Limb (tissue), 2 donors: ENCODE measurements around the gene CIAO3.

ENCODE experiments used
- DNase-seq, 2 donors: peaks; one replicate each; pipeline ENCODE4 v3.0.0-alpha.2; 2016; ENCODE audit errors: extremely low spot score in 2 of 2

Gene CIAO3

DNA sequence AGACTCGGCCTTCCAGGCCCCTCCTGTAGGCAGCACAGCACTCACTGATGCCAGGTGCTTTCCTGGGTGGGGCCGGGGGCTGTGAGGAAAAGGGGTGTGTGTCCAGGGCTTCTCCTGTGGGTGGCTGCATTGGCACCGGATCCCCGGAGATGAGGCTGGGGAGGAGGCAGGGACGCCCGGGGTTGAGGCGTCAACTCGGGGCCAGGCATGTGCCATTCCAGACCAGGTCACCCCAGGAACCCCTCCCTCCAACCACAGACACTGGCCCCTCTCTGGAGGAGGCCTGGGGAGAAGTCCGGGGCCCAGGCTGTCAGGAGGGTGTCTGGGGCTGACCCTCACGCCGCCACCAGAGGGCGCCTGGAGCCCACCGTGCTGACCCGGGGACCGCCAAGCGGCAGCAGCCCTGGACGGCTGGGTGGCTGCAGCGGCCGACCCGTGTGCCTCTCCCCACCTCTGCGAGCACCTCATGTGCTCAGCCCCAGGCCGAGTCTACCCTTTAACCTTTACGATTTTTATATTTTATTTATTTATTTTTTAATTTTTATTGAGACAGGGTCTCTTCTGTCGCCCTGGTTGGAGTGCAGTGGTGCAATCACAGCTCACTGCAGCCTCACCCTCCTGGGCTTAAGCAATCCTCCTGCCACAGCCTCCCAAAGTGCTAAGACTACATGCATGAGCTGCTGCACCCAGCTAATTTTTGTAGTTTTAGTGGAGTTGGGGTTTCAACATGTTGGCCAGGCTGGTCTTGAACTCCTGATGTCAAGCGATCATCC, 29.1 kb downstream of the CIAO3 start:
- peak; percentile 50 to 85 for DNase-seq

DNA sequence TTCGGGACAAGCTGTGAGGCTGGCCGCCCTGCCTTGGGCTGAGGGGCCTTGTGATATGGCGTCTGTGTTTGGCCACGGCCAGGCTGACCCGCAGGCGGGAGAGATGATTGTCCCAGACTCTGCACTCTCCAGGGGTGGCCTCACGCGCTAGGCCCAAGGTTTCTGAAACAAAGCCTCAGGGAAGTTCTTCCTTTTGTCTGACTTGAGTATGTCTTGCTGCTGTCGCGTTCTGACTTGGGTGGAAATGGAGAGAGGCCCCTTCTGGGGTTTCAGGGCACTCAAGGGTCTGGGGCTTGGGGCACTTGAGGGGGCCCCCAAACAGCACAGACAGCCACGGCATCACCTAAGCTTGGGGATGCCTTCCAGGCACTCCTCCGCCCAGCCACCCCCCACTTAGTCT, 29.7 kb downstream of the CIAO3 start:
- no peak for DNase-seq

DNA sequence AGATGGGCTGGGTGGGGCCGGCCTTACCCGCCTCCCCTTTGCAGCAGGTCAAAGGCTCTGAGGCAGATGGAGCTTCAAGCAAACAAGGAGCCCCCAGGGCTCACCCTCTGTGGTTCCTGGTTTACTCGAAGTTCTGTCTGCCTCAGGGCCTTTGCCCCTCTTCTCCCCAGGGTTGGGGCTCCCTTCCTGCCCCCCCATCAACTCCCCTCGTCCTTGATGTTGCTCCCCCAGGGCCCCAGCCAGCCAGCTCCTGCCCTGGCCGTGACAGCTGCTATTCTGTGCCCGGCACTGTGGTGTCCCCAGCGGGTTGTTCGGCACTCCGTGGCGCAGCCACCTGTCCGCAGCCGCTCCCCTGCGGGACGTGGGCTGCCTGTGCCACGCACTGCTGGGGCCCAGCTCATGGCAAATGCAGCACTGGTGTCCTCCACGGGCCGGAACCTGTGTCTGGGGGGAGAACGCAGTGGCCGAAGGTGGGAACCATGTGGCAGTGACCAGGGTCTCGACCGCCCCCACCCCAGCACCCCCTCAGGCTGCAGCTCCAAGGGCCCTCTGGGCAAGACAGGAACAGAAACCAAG, 30.2 kb downstream of the CIAO3 start:
- no peak for DNase-seq

DNA sequence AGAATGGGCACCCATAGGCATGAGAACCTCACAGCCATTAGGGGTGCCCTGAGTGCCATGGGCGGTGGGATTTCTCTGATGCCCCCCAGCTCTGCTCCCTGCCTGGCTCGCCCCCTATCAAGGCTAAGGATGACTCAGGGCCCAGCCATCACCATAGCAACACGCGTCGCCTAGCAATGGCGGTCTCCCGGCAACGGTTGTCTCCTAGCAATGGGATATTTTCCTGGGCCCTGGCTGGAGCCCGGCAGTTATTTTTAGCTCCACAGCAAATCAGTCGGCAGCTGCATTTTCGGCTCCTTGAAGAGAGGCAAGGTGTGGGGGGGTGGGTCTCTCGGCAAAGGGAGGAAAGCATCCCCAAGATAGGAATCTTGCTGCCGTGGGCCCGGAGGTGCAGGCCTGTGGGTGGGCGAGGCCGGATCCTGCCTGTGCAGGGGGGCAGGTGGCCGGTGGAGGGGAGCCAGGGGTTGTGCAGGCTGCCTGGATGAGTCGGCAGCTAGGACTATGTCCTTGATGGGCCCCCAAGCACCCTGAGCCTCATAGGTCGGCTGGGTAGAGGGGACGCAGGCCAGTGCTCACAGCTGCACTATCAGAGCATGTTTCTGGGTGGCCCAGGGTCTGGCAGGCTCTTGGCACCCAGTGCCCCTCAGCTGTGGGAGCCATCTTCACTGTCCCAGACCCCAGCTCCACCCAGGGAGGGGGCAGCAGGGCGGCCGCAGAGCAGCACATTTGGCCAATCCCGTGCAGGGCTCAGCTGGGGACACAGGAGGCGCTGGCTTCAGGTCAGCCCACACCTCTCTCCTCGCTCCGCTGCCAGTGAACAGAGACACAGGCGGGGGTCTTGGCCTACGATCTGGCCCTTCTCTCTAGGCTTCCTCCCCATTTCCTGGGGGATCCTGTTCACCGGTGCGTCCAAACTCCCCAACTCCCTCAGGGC, 31.0 kb downstream of the CIAO3 start:
- DNase-seq, result peak; percentile 65 to 89

DNA sequence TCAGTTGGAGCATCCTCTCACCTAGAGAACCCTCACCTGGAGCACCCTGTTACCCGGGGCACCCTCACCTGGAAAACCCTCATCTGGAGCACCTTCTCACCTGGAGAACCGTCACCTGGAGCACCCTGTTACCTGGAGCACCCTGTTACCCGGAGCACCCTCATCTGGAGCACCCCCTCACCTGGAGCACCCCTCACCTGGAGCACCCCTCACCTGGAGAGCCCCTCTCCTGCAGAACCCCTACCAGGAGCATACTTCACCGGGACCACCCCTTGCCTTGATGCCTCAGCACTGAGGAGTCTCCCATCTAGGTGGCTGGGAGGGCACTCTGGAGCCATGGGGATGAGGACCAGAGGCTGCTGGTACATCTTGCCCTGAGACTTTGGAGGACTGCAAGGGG, 31.8 kb downstream of the CIAO3 start:
- DNase-seq, result no peak

DNA sequence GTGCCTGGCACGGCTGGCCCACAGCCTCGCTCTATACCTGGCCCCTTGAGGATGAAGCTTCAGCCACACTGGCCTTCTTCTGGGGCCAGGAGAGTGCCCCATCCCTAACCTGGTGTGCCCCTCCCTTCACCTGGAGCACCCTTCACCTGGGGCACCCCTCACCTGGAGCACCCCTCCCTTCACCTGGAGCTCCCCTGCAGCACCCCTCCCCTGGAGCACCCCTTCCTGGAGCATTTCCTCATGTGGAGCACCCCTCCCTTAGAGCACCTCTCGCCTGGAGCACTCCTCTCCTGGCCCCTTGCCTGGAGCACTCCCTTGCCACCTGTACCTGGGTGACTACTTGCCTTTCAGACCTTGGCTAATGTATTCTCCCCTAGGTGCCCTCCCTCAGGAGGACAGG, 32.8 kb downstream of the CIAO3 start:
- DNase-seq, result no peak

DNA sequence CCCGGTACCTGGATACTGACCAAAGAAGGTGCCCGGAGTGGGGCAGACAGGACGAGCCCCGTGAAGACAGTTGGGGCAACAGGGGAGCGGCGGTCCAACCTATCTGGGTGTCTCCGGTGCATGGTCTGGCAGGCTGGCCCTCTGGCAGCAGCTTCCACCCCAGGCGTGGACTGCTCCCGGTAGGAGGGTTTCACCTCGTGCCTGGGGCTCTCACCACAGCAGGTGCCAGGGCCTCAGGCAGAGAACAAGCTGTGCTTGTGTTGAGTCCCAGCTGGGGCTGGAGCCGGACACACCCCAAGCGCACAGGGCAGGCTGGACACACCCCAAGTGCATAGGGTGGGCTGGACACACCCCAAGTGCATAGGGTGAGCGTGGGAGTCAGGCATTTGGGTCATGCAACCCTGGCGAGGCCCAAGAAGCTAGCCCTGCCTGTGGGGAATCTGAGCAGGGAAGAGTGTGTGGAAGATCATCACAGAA, 33.7 kb downstream of the CIAO3 start:
- no peak for DNase-seq

DNA sequence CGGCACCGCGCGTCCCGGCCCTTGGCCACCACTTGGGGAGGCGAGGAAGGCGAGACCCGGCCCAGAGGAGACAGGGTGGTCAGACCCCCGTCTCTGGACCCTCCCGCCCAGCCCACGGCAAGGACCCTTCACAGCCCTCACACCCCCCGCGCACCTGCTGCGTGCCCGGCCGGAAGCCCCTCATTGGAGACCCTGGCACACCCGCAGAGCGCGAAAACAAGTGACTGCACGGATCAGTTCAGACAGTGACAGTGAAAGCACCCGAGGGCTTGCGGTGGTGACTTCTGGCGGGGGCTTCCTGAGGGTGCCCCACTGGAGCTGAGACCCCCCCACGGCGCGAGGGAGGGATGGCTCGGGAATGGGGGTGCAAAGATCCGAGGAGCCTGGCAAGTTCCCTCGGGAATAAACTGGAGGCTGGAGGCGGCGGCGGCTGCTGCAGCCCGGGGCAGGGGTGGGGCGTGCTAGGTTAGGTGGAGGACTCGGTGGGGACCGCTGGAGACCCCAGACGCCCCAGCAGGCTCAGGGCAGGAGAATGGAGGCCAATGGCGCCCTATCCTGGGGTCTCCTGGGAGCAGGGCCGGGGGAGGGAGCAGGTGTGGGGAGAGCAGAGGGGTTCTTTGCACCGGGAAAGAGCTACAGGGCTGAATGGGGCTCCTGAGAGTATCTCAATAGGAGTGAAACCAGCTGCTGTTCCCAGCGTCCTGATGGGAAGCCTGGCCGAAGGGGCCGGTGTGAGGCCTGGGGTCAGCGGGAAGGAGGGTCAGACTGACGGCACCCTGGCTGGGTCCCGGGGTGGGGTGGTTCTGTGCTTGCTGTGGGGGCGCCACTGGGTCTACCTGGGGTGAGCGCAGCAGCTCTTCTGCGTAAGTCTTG, 34.4 kb downstream of the CIAO3 start:
- no peak for DNase-seq

DNA sequence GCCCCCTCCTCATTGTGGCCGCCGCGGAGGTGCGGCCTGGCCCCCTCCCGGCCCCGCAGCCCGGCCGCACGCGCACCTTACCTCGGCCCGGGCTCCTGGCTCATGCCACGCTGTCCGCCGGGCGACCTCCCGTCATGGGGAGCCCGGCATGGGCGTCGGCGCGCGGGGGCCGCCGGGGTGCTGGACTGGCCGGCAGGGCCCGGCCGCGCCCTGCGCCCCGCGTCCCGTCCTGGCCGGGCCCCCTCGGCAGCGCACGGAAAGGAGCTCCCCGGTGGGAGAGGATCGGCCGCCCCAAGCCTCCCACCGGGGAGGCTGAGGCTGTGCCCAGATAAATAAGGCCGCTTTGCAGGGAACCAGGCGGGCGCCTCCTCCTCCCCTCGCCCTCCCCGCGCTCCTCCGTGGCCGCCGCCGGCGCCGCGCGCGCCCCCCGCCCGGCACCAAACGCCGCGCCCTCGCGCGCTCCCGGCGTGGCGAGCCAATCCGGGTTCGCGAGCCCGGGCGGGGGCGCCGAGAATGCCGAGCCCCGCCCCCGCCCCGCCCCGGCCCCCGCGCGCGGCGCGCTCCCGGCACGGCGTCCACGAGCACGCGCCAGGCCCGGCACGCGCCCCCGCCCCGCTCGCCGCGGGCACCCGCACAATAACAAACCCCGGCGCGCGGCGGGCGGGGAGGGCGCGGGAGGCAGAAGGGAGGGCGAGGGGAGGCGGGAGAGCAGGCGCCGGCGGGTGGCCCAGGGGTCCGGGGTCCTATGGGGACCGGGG, 35.2 kb downstream of the CIAO3 start, which contains the start of gene FBXL16:
FBXL16 (minus strand) TSS at position 371 of the 758 bp plus-strand sequence. CDS start 8,396 bp downstream, outside the sequence.
- DNase-seq, result peak in 1 of 2 donors; percentile 81

DNA sequence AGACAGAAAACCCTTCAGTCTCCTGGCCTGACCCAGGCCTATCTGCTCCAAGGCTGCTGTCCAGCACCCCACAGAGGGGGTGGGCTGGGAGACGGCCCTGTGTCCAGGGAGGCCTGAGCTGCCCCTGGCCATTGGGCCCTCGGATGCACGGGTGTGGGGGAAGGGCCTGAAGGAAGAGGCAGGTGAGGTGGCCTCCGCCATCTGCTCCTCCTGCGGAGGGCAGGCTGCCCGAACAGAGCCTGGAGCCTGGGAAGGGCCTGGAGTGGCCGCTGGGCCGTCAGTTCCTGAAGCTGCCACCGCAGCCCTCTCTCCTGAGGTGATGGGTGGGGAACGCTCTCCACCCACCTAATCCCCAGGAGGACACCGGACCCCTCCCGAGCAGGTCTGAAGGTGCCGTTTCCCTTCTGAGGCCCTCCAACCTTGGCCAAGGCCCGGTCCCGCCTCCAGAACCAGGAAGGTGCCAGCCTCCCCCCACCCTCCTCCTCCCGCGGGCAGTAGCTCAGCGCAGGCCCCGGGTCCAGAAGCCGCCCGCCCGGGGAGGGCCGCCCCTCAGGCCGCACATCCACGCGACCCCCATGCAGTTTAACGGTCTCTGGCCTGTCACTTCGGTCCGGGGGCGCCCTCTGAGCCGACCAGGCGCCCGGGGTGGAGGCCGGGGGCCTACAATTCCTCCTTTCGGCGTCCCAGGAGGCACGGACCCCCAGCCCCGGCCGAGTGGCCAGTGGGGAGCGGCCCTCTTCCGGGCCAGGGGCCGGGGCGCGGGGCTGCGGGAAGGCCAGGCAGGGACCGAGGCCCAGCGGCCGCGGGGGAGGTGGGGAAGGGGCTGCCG, 36.0 kb downstream of the CIAO3 start:
- no peak for DNase-seq

DNA sequence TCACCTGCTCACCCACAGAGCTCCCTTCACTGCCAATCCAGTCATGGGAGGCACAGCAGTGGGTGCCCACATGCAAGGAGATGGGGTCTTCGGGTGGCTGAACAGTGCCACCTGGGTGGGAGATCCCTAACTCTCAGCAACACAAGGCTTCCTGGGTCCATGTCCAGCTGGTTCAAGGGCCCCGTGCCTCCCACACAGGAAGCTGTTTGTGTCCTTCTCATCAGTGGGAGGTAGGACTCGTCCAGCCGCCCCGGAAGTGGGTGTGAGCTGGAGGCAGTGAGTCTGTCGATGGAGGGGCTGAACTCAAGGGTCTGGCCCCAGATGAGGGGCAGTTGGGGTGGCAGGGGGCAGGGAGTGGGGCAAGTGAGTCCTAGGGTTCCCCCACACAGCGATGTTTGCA, 36.8 kb downstream of the CIAO3 start:
- no peak for DNase-seq

DNA sequence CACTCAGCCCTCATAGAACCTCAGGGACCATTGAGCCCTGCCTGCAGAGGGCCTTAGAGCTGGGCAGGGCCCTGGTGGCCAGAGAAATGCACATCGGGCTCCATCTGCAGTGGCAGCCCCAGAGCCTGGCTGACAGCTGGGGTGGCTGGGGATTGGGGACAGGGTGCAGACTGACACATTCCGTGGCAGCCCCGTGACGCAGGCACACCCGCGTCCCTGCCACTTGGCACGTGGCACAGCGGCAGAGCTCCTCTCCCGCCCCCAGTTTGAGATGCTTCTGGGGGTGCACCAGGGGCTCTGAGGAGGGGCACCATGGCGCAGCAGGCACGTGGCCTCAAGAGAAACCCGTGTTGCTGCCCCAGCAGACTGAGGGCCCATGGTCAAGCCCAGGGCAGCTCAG, 37.4 kb downstream of the CIAO3 start:
- no peak for DNase-seq

DNA sequence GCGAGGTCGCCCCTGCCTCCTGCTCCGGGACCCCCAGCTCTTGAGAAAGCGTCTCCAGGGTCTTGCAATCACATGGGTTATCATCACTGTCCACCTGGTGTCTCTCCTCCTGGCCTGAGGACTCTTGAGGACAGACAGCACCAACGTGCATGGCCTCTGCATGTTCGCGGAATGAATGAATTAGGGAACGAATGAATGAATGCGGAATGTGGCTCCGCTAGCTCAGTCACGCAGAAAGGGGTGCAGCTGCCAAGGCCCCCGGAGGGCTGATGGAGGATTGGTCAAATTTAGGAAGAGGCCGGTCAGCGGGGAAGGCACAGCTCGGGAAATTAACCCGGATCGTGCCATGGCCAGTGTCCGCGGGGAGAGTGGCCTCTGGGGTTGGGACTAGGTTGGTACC, 38.5 kb downstream of the CIAO3 start:
- no peak for DNase-seq

DNA sequence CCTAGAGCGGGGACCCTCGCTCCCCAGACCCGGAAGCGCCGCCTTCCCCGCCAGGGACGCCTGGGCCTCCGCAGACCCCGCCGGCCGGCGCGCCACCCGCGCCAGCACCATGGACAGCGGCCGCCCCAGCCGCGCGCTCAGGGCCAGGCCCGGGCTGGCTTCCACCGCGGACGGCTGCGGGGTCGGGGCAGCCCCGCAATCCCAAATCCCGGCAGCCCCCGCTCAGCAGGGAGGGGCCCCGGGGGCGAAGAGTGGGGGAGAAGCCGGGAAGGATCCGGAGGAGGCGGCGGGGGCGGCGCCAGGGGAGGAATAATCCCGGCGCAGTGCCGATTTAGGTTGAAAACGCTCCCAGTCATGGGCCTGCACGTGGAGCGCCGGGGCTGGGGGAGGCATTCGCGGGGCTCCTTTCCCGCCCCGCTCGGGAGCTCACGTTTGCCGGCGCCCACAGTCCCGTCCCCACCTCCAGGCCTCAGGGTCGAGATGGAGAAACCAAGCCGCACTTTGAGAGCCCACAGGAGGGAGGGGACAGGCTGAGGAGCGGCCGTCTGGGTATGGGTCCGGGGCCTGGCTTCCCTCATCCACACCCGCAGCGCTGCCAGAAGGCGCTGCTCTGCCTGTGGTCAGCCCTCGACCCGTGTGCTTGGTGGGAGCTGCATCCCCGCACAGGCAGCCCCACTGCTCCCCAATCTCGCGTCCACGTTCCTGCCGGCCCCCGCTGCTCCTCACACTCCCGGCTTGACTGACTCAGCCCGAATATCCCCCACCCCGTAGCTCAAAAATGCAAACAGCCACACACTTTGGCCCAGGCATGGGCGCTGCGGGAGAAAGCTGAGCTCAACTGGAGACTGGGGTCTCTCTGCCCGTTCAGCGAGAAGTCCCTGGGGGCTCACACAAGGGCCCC, 39.9 kb downstream of the CIAO3 start:
- peak in 1 of 2 donors; percentile 78 for DNase-seq

DNA sequence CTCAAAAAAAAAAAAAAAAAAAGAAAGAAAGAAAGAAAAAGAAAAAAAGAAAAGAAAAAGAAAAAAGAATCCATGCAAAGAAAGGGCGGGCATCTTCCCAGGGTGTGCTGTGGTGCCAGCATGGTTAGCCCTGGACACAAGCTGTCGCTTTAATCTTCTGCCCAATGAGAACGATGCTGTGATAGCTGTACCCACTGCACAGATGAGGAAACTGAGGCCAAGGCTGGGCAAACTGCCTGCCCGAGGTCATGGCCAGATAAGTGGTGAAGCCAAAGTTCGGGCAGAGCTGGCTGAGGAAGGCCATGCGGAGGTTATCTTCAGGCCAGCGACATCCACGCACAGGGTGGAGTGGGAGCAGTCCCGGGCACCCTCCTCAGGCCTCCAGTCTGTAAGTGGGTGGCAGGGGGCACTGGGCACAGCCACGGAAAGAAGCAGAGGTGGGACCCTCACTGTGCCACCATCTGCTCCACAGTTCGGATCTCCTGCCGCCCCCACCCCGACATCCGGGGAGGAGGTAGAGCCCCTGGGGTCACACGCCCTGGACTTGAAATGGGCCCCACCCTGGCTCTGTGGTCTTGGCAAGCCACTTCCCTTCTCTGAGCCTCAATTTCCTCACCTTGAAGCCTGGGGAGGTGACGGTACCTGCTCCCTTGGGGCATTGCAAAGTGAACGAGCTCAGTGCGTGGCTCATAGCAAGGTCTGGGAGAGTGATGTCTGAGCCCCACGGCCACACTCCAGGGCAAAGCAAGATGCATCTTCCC, 41.7 kb downstream of the CIAO3 start:
- DNase-seq, result no peak

DNA sequence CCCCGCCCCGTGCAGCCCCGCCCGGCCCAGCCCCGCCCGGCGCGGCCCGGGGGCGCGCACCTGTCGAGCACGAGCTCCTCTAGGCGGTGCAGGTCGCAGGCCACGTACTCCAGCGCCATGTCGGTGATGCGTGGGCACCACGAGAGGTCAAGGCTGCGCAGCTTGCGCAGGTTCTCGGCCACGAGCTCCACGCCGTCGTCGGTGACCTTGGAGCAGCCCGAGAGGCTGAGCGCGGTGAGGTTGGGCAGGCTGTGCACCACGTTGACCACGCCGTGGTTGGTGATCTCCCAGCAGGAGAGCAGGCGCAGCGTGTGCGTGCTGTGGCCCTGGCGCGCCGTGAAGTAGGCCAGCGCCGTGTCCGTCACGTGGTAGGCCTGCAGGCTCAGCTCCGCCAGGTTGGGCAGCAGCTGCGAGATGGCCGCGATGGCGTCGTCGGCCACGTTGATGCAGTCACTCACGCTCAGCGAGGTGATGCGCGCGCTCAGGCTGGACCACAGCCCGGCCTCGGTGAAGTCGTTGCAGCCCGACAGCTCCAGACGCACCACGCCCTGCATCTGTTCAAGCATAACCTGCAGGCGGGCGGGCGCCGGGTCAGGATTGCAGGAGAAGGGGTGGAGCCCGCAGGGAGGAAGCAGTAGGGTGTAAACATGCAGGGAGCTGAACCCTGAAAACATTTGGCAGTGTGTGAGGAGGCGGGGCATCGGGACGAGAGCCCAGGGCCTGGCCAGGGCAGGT, 45.3 kb downstream of the CIAO3 start:
- DNase-seq, result no peak

DNA sequence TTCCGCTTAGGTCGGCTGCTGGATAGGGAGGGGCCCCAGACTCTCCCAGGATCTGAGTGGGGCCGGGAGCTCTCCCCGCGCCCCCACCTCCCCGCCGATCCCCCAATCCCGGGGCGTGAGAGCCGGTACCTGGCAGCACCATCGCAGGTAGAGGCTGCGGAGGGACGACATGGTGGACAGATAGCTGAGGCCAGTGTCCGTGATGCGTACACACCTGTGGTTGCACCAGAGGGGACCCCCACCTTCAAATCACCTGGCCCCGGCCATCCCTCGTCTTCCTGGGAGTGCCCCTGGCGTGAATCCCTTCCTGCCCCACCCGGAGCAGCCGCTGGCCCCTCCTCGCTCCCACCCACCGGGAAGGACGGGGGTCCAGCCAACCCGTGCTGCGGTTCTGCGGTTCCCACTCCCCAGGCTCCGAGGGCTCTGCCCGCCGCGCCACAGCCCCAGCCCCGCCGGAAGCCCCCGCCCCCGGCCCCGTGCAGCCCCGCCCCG, 45.9 kb downstream of the CIAO3 start:
- no peak for DNase-seq
